ENCODE measurements around the gene ACSL5. TPM values are rescaled to one million over a fixed set of nuclear protein-coding genes. Genes with fewer than 3 reads are reported as not detected.

The ACSL5 gene
- total and polyA plus RNA-seq, 10 of the 15 experiments (the other 5 are each of a cell fraction or from before 2014, with no cell fraction given), result 22.3 to 57.0 (median 46.4) TPM

Other genes starting within 250 kb of the ACSL5 start
- gene GPAM, start 190.4 kb upstream of the ACSL5 start, total RNA-seq (2014; rRNA removed), result 8.2 and 8.8 TPM in 2 replicates
- 8.8 and 9.4 TPM in 2 replicates for gene GPAM, start 190.4 kb upstream of the ACSL5 start, total RNA-seq (2014; rRNA removed; fragmentation: Illumina TruSeq; extraction: Trizol)
- gene GPAM, start 190.4 kb upstream of the ACSL5 start, total RNA-seq (2021), result 9.2 and 9.5 TPM in 2 replicates
- gene GPAM, start 190.4 kb upstream of the ACSL5 start, polyA plus RNA-seq (2011; rRNA removed), result 8.6 and 10.7 TPM in 2 replicates
- 8.2 and 9.2 TPM in 2 replicates for gene GPAM, start 190.4 kb upstream of the ACSL5 start, polyA plus RNA-seq (2014; fragmentation: Illumina TruSeq; extraction: Trizol)
- gene GPAM, start 190.4 kb upstream of the ACSL5 start, polyA plus RNA-seq (2014; fragmentation: Nextera tagmentation; extraction: Ambion mirVana), result 1 to 10 TPM; 3.3 to 5.7 TPM
- gene GPAM, start 190.4 kb upstream of the ACSL5 start, polyA plus RNA-seq (2014; rRNA removed), result 4.6 and 5.0 TPM in 2 replicates
- 1 to 10 TPM; 6.3 to 6.6 TPM for gene GPAM, start 190.4 kb upstream of the ACSL5 start, polyA plus RNA-seq (2016; fragmentation: Nextera tagmentation; extraction: Ambion mirVana)
- gene TECTB, start 90.7 kb upstream of the ACSL5 start, total RNA-seq (2014; rRNA removed), result not detected in 2 replicates
- gene TECTB, start 90.7 kb upstream of the ACSL5 start, total RNA-seq (2014; rRNA removed; fragmentation: Illumina TruSeq; extraction: Trizol), result not detected in 2 replicates
- not detected in 2 replicates for gene TECTB, start 90.7 kb upstream of the ACSL5 start, total RNA-seq (2021)
- gene TECTB, start 90.7 kb upstream of the ACSL5 start, polyA plus RNA-seq (2011; rRNA removed), result not detected in 2 replicates
- gene TECTB, start 90.7 kb upstream of the ACSL5 start, polyA plus RNA-seq (2014; fragmentation: Illumina TruSeq; extraction: Trizol), result not detected in 2 replicates
- gene TECTB, start 90.7 kb upstream of the ACSL5 start, polyA plus RNA-seq (2014; fragmentation: Nextera tagmentation; extraction: Ambion mirVana), result not detected
- gene TECTB, start 90.7 kb upstream of the ACSL5 start, polyA plus RNA-seq (2014; rRNA removed), result not detected in 2 replicates
- gene TECTB, start 90.7 kb upstream of the ACSL5 start, polyA plus RNA-seq (2016; fragmentation: Nextera tagmentation; extraction: Ambion mirVana), result not detected
- 23.8 and 28.9 TPM in 2 replicates for gene ZDHHC6, start 72.8 kb downstream of the ACSL5 start, total RNA-seq (2014; rRNA removed)
- 30.9 and 34.0 TPM in 2 replicates for gene ZDHHC6, start 72.8 kb downstream of the ACSL5 start, total RNA-seq (2014; rRNA removed; fragmentation: Illumina TruSeq; extraction: Trizol)
- 28.3 and 30.9 TPM in 2 replicates for gene ZDHHC6, start 72.8 kb downstream of the ACSL5 start, total RNA-seq (2021)
- 40.5 and 42.0 TPM in 2 replicates for gene ZDHHC6, start 72.8 kb downstream of the ACSL5 start, polyA plus RNA-seq (2011; rRNA removed)
- gene ZDHHC6, start 72.8 kb downstream of the ACSL5 start, polyA plus RNA-seq (2014; fragmentation: Illumina TruSeq; extraction: Trizol), result 39.6 and 50.9 TPM in 2 replicates
- gene ZDHHC6, start 72.8 kb downstream of the ACSL5 start, polyA plus RNA-seq (2014; fragmentation: Nextera tagmentation; extraction: Ambion mirVana), result 10 to 100 TPM; 29.5 to 31.8 TPM
- gene ZDHHC6, start 72.8 kb downstream of the ACSL5 start, polyA plus RNA-seq (2014; rRNA removed), result 35.2 and 39.5 TPM in 2 replicates
- gene ZDHHC6, start 72.8 kb downstream of the ACSL5 start, polyA plus RNA-seq (2016; fragmentation: Nextera tagmentation; extraction: Ambion mirVana), result 10 to 100 TPM; 58.2 to 59.4 TPM
- 31.5 and 37.0 TPM in 2 replicates for gene VTI1A, start 73.1 kb downstream of the ACSL5 start, total RNA-seq (2014; rRNA removed)
- 31.0 and 32.2 TPM in 2 replicates for gene VTI1A, start 73.1 kb downstream of the ACSL5 start, total RNA-seq (2014; rRNA removed; fragmentation: Illumina TruSeq; extraction: Trizol)
- 30.1 and 35.1 TPM in 2 replicates for gene VTI1A, start 73.1 kb downstream of the ACSL5 start, total RNA-seq (2021)
- 21.5 and 28.9 TPM in 2 replicates for gene VTI1A, start 73.1 kb downstream of the ACSL5 start, polyA plus RNA-seq (2011; rRNA removed)
- gene VTI1A, start 73.1 kb downstream of the ACSL5 start, polyA plus RNA-seq (2014; fragmentation: Illumina TruSeq; extraction: Trizol), result 23.4 and 25.9 TPM in 2 replicates
- gene VTI1A, start 73.1 kb downstream of the ACSL5 start, polyA plus RNA-seq (2014; fragmentation: Nextera tagmentation; extraction: Ambion mirVana), result 10 to 100 TPM; 12.4 to 12.5 TPM
- 19.5 and 20.1 TPM in 2 replicates for gene VTI1A, start 73.1 kb downstream of the ACSL5 start, polyA plus RNA-seq (2014; rRNA removed)
- gene VTI1A, start 73.1 kb downstream of the ACSL5 start, polyA plus RNA-seq (2016; fragmentation: Nextera tagmentation; extraction: Ambion mirVana), result 10 to 100 TPM; 38.5 to 43.2 TPM

All from GM12878 (cell line).